H1 (cell line): ENCODE results near the gene SEPTIN7.

Source experiments
- CBX5 ChIP-seq: fragments of 300-800, 300-1000 bp; sonication (generic); IDR thresholded peaks from 2 replicates; pipeline ENCODE4 v1.7.1; 2016; ENCODE audit warnings: antibody characterized with exemption, low read length, low read depth
- KDM1A ChIP-seq: fragments of 200-600, 300-600 bp; sonication (generic); IDR thresholded peaks from 2 replicates; pipeline ENCODE4 v1.7.1; 2016; ENCODE audit warnings: mild to moderate bottlenecking, low read length, borderline replicate concordance
- POLR2AphosphoS5 ChIP-seq: IDR thresholded peaks from 2 replicates; pipeline ENCODE4 v1.6.1; 2011; ENCODE audit warnings: low read depth, low read length
- RNF2 ChIP-seq: fragments of 200-900, 300-1000 bp; sonication (generic); IDR thresholded peaks from 2 replicates; pipeline ENCODE4 v1.7.1; 2016; ENCODE audit warnings: borderline replicate concordance, low read depth, mild to moderate bottlenecking, antibody characterized with exemption, low read length; ENCODE audit not compliant: poor library complexity, severe bottlenecking; ENCODE audit errors: missing control alignments
- RXRA ChIP-seq: IDR thresholded peaks from 2 replicates; pipeline ENCODE4 v1.6.1; 2011; ENCODE audit warnings: low read depth, mild to moderate bottlenecking, low read length, moderate library complexity; ENCODE audit not compliant: insufficient read depth
- TAF1 ChIP-seq: IDR thresholded peaks from 2 replicates; pipeline ENCODE4 v1.6.1; 2011; ENCODE audit warnings: mild to moderate bottlenecking, low read depth, low read length
- TEAD4 ChIP-seq: IDR thresholded peaks from 2 replicates; pipeline ENCODE4 v1.6.1; 2012; ENCODE audit warnings: low read depth, low read length, inconsistent platforms, mixed read lengths
- ZNF274 ChIP-seq: IDR thresholded peaks from 2 replicates; pipeline ENCODE4 v1.7.0; 2012; ENCODE audit warnings: low read length, borderline replicate concordance; ENCODE audit errors: extremely low read depth
- TF ChIP-seq, protein P1 (sequence below), 3 experiments: IDR thresholded peaks; 1 replicate in 2 of 3; 2 replicates in 1 of 3; pipeline versions ENCODE4 v1.5.1 to v1.6.1; 2011; ENCODE audit warnings: low read length in 3 of 3, mild to moderate bottlenecking in 3 of 3, inconsistent platforms in 2 of 3, low read depth in 1 of 3, moderate library complexity in 1 of 3; ENCODE audit not compliant: insufficient read depth in 1 of 3; ENCODE audit errors: control extremely low read depth in 1 of 3
- TF ChIP-seq, protein P2 (sequence below): IDR thresholded peaks from 2 replicates; pipeline ENCODE4 v1.6.1; 2012; ENCODE audit warnings: inconsistent platforms

DNA sequence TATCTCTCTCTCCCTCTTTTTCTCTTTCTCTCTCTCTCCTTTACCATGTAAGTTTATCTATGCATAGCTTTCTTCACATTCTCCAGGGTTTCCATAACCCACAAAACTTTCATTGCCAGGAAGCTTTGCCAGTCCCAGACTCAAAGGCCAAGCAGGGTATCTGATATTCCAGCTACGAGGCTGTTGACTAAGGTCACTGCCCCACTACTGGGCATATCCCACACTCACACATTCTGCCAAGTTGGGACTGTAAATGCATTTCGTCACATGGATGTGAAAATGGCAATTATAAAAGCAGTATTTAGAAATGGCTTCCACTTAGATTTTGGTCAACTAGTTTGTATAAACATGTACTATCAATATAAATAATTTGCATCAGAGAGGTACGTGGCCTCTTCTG, 43.3 kb upstream of the SEPTIN7 start:
- TF ChIP-seq, protein P1, sequence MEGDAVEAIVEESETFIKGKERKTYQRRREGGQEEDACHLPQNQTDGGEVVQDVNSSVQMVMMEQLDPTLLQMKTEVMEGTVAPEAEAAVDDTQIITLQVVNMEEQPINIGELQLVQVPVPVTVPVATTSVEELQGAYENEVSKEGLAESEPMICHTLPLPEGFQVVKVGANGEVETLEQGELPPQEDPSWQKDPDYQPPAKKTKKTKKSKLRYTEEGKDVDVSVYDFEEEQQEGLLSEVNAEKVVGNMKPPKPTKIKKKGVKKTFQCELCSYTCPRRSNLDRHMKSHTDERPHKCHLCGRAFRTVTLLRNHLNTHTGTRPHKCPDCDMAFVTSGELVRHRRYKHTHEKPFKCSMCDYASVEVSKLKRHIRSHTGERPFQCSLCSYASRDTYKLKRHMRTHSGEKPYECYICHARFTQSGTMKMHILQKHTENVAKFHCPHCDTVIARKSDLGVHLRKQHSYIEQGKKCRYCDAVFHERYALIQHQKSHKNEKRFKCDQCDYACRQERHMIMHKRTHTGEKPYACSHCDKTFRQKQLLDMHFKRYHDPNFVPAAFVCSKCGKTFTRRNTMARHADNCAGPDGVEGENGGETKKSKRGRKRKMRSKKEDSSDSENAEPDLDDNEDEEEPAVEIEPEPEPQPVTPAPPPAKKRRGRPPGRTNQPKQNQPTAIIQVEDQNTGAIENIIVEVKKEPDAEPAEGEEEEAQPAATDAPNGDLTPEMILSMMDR (IDR thresholded peaks at IDR 0.05; ENCODE audit: control extremely low read depth in 1 of 3, insufficient read depth in 1 of 3, low read depth in 1 of 3, low read length in 3 of 3), result no peak
- TF ChIP-seq KDM1A, result no peak
- TF ChIP-seq, protein P2, sequence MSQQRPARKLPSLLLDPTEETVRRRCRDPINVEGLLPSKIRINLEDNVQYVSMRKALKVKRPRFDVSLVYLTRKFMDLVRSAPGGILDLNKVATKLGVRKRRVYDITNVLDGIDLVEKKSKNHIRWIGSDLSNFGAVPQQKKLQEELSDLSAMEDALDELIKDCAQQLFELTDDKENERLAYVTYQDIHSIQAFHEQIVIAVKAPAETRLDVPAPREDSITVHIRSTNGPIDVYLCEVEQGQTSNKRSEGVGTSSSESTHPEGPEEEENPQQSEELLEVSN, result no peak
- TF ChIP-seq POLR2AphosphoS5, result no peak
- no peak for TF ChIP-seq CBX5
- no peak for TF ChIP-seq RXRA
- no peak for TF ChIP-seq TAF1
- no peak for TF ChIP-seq RNF2
- no peak for TF ChIP-seq ZNF274
- no peak for TF ChIP-seq TEAD4
